ENCODE results near the gene TRAF3. TPM values are rescaled to one million over a fixed set of nuclear protein-coding genes. Genes with fewer than 3 reads are reported as not detected.
A peak's percentile ranks its signal among the peaks of the same experiment; 100 is the strongest.

The TRAF3 gene, protein sequence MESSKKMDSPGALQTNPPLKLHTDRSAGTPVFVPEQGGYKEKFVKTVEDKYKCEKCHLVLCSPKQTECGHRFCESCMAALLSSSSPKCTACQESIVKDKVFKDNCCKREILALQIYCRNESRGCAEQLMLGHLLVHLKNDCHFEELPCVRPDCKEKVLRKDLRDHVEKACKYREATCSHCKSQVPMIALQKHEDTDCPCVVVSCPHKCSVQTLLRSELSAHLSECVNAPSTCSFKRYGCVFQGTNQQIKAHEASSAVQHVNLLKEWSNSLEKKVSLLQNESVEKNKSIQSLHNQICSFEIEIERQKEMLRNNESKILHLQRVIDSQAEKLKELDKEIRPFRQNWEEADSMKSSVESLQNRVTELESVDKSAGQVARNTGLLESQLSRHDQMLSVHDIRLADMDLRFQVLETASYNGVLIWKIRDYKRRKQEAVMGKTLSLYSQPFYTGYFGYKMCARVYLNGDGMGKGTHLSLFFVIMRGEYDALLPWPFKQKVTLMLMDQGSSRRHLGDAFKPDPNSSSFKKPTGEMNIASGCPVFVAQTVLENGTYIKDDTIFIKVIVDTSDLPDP
- 35.3 TPM for polyA plus RNA-seq

DNA sequence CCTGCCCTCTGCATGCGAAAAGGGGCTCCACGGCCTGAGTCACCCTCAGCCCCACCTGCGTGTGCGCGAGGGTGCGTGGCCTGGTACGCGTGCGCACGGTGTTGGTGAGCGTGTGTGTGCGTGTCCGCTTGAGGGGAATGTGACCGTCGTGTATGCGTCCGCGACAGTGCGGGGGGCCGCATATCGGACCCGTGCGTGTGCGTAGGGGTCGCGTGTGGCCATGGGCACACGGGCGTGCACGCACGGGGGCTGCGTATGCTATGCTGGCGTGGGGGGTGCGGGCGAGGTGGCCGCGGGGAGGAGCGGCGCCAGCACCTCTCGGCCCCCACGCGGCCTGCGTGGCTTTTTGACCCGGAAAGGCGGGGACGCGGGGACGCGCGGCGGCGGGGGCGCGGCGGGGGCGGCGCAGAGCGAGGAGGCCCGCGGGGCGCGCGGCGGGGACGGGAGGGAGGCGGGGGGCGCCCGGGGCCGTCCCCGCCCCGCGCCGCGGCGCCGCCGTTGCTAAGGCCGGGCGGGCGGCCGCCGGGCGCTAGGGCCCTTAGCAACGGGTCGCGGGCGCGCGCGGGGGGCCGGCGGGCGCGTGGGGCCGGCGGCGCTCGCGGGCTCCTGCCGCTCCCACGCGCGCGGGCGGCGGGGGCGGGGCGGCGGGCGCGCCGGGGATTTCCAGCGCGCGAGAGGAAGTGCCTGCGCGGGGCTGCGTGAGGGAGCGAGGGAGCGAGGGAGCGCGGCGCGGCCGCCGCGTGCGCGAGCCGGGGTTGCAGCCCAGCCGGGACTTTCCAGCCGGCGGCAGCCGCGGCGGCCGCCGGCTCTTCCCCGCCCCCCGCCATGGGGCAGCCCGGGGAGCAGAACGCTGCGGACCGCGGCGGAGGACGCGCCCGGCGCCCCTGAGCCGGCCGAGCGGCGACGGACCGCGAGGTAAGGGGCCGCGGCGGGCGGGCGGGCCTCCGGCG, at the start of gene TRAF3:
TRAF3 (plus strand) TSS at position 689 of the 950 bp plus-strand sequence. CDS start 92,753 bp downstream, outside the sequence.
- Mint-ChIP-seq H3K27me3 (peaks cover 4% of the 10 kb centered on the region), H3K27ac (peak within 1 kb of the TSS; percentile 95 to 99 (median 97)), H3K36me3 (peaks cover 5% of the 10 kb centered on the region), H3K4me3 (peak within 1 kb of the TSS; percentile 90 to 99 (median 93)), H3K4me1 (peaks cover 43 to 58% (median 46%) of the 10 kb centered on the region in 3 donors), H3K9me3 (peaks cover 0 to 1% (median 0%) of the 10 kb centered on the region in 3 donors)

DNA sequence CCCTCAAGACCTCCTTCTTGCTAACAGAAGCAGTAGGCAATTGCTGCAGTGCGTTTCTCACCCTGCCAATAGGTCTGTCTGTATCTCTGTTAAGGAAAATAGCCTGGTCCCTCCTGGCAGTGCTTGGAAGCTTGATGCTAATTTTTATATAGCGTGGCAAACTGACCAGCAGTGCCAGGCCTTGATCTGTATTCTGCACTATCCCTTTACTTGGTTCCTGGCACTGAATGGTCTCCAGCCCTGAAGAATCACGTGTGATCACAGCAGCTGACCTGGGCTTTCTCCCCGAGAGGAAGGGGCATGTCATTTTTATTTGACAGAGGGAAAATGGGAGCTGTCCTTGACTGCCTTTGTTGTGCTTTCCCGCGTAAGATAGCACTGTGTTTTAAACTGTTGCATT, 48.7 kb upstream of the TRAF3 start:
- Mint-ChIP-seq H3K27ac (no peak overlapping the region), H3K9me3 (no peaks in the 10 kb centered on the region), H3K4me3 (no peak overlapping the region), H3K4me1 (no peaks in the 10 kb centered on the region), H3K27me3 (no peaks in the 10 kb centered on the region), H3K36me3 (peaks cover 13% of the 10 kb centered on the region)

DNA sequence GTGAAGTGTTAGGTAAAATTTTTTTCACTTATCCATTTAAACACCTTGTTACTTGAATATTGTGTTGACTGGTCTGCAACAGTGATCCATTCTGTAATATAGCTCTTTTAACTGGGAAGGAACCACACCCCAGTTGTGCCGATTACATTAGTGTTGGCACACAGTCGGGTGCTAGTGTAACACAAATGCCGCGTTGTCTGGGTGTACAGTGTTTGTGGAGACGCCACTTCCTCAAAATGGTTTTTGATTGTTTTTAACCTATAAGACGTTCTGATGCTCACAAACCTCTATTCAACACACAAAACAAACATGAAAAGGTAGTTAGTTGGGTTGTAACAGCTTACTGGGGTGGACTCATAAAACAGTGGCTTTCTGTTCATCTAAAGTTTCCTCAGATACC, 48.0 kb upstream of the TRAF3 start:
- no peak overlapping the region for H3K27ac Mint-ChIP-seq
- H3K4me1 Mint-ChIP-seq = no peaks in the 10 kb centered on the region
- no peak overlapping the region for H3K4me3 Mint-ChIP-seq
- no peaks in the 10 kb centered on the region for H3K9me3 Mint-ChIP-seq
- H3K27me3 Mint-ChIP-seq = no peaks in the 10 kb centered on the region
- peaks cover 13% of the 10 kb centered on the region for H3K36me3 Mint-ChIP-seq

DNA sequence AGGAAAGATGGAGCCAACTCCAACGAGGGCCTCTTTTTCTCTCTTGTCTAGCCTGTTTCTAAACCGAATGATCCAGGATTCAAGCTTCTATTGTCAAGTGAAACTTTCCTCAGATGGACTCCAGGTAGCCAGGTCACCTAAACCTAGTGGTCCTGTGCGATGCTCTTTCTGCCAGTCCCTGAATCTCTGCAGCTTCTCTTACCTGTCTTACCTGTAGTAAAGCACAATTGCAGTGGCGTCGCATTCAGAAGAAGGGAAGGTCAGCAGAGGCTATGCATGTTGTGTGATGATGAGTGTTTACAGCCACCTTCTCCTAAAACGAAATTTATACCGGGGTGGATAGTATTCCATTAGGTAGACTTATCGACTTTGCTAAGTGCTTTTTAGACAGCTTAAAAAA, 47.4 kb upstream of the TRAF3 start:
- Mint-ChIP-seq H3K9me3 (no peaks in the 10 kb centered on the region), H3K27ac (no peak overlapping the region), H3K27me3 (no peaks in the 10 kb centered on the region), H3K4me3 (no peak overlapping the region), H3K36me3 (peaks cover 12% of the 10 kb centered on the region), H3K4me1 (no peaks in the 10 kb centered on the region)

DNA sequence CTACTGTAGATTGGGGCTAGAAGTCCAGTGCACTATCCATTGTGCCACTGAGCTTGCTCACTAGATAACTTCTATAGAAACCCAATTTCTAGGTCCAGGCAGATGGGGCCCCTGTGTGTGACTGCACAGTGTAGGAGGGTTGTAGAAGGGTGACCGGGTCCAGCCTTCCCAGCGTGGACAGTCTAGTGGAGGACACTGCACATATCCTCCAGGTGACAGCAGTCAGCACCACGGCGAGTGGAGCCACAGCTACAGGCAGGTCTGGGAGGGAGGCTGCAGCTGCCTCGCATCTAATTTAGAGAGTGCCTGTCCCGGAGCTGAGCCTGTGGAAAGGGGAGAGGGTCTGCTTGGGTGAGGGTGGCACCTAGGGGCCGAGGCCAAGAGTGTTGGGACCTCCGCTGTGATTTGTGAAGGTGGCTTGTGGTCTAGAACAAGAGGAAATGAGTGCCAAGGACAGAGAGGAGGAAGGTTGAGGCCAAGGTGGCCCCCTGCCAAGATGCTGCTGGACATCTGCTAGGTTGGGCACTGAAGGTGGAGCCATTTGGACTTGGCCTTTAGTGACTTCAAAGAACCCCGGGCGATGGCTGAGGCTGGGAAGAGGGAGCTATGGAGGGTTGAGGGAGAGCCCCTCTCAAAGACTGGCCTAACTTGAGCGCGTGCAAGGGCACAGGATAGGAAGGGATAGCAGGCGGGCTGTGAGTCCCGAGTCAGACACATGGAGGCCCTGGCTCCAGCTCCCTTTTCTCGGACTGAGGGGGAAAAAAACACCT, 46.0 kb upstream of the TRAF3 start:
- no peaks in the 10 kb centered on the region for H3K4me1 Mint-ChIP-seq

DNA sequence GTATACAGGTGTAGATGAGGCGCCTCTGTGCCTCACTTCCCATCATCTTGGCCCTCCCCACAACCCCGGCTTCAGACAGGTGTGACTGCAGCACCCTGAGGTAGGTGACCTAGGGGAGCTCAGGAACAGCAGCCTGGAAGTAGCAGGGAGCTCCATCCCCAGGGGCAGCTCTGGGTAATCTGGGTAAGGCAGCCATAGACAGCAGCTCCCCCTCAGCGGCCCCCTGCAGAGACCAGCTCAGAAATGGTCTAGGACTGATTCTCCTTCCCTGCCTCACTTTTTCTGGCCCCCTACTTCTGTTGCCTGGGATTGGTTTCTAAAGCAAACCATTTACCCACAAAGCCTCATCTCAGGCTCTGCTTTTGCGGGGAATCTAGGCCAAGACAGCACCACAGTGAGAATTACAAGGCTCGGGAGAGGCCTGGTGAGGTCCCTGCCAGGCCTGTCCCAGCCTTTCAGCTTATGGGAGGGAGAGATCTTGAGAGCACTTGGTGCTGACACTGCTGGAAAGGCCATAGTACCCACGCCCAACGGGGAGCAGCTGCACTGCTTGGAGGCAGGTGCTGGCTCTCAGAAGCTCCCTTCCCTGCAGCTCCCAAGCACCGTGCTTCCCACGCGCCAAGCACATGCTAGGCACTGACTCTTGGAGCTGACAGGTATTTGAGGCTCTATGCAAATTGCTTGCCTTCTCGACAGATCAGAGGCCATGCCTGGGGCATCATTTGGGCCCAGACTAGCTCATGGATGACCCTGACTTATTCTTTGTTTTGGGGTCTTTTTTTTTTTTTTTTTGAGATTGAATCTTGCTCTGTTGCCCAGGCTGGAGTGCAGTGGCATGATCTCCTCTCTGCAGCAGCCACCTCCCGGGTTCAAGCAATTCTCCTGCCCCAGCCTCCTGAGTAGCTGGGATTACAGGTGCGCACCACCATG, 45.1 kb upstream of the TRAF3 start:
- H3K9me3 Mint-ChIP-seq = no peaks in the 10 kb centered on the region
- H3K27ac Mint-ChIP-seq = no peak overlapping the region
- peaks cover 8% of the 10 kb centered on the region for H3K36me3 Mint-ChIP-seq
- H3K4me1 Mint-ChIP-seq = no peaks in the 10 kb centered on the region
- no peaks in the 10 kb centered on the region for H3K27me3 Mint-ChIP-seq
- no peak overlapping the region for H3K4me3 Mint-ChIP-seq

More for the DNA sequence above, 46.0 kb upstream of the TRAF3 start:
- H3K27me3 Mint-ChIP-seq = no peaks in the 10 kb centered on the region
- no peaks in the 10 kb centered on the region for H3K9me3 Mint-ChIP-seq
- peak overlapping the region in 2 of 3 donors; percentile 46 to 96 for H3K27ac Mint-ChIP-seq
- H3K36me3 Mint-ChIP-seq = peaks cover 8% of the 10 kb centered on the region
- H3K4me3 Mint-ChIP-seq = peak overlapping the region in 1 of 4 donors; percentile 58

DNA sequence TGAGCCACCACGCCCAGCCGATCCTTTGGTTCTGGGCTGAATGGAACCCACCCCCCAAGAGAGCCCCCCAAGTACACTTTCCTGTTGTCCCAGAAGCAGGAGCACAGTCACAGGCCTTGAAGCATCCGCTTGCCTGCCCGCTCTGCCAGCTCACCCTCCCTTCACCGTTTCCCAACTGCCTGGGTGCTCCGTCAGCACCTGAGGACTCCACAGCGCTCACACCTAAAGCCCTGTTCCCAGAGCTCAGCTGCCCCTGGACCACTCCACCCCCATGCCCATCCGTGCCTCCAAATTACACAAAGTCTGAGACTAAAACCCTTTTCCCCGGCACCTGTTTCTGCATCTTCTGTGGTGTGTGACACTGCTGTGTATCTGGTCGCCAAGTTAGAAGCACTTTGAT, 44.3 kb upstream of the TRAF3 start:
- no peaks in the 10 kb centered on the region for H3K27me3 Mint-ChIP-seq
- H3K4me1 Mint-ChIP-seq = no peaks in the 10 kb centered on the region
- no peaks in the 10 kb centered on the region for H3K9me3 Mint-ChIP-seq
- H3K27ac Mint-ChIP-seq = peak overlapping the region in 1 of 3 donors; percentile 69
- H3K4me3 Mint-ChIP-seq = no peak overlapping the region
- H3K36me3 Mint-ChIP-seq = peaks cover 7% of the 10 kb centered on the region

DNA sequence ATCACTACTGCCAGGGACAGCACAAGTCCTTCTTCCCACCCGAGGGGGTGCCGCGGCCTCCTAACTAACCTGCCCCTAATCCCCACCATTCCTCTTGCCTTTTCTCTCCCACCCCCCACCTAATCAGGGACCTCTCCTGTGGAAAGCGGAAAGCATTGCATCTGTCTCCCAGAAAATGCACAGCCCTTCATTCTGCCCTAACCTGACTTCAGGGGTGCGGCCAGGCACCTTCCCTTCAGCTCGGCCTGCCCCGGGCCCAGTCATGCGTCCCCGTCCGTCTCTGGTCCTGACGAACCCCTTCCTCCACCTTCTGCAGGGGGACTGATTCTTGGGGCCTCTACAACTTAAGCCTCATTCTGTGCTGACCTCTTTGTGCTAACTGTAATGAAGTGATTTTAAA, 43.9 kb upstream of the TRAF3 start:
- Mint-ChIP-seq H3K36me3 (peaks cover 6% of the 10 kb centered on the region), H3K27ac (peak overlapping the region in 1 of 3 donors; percentile 69), H3K4me1 (no peaks in the 10 kb centered on the region)

DNA sequence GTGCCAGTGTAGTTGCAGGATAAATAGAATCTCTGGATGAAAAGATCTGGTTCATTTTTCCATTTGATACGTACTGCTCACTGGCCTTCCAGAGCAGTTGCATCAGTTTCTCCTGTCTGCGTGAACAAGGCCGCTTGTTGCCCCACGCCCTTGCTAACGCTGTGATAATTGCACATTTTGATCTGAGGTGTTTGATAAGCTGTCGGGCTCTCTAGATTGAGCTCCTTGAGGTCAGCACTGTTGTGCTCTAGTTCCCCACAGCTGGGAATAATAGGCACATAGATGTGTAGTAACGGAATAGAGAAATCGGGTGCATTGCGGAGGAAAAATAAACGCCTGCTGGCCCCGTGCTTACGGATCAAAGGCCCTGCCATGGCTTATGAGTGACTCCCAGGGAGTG, 42.8 kb upstream of the TRAF3 start:
- no peaks in the 10 kb centered on the region for H3K9me3 Mint-ChIP-seq
- no peak overlapping the region for H3K4me3 Mint-ChIP-seq
- no peaks in the 10 kb centered on the region for H3K27me3 Mint-ChIP-seq
- no peaks in the 10 kb centered on the region for H3K4me1 Mint-ChIP-seq
- H3K27ac Mint-ChIP-seq = no peak overlapping the region
- peaks cover 6% of the 10 kb centered on the region for H3K36me3 Mint-ChIP-seq

More for the DNA sequence above, 43.9 kb upstream of the TRAF3 start:
- Mint-ChIP-seq H3K4me3 (no peak overlapping the region), H3K9me3 (no peaks in the 10 kb centered on the region), H3K27me3 (no peaks in the 10 kb centered on the region)

DNA sequence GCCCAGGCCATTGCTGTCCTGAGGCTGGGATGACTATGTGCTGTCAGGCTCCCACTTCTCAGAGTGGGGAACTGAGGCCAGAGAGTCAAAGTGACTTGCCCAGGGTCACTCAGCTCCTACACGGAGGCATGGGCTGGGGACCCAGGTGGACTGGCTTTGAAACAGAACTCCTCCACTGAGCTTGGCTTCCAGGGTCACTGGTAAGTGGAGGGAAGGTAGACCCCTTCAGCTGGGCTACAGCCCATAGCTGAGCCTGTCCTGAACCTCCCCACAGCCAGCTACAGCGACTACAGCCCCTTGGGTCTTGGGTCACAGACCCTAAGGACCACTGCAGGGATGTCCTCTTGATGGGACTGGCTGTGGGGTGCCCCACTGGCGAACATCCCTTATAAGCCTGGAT, 40.3 kb upstream of the TRAF3 start:
- H3K27ac Mint-ChIP-seq = no peak overlapping the region
- peaks cover 8% of the 10 kb centered on the region for H3K36me3 Mint-ChIP-seq
- no peaks in the 10 kb centered on the region for H3K27me3 Mint-ChIP-seq
- peaks cover 0 to 2% (median 0%) of the 10 kb centered on the region in 3 donors for H3K9me3 Mint-ChIP-seq
- no peaks in the 10 kb centered on the region for H3K4me1 Mint-ChIP-seq
- H3K4me3 Mint-ChIP-seq = no peak overlapping the region

DNA sequence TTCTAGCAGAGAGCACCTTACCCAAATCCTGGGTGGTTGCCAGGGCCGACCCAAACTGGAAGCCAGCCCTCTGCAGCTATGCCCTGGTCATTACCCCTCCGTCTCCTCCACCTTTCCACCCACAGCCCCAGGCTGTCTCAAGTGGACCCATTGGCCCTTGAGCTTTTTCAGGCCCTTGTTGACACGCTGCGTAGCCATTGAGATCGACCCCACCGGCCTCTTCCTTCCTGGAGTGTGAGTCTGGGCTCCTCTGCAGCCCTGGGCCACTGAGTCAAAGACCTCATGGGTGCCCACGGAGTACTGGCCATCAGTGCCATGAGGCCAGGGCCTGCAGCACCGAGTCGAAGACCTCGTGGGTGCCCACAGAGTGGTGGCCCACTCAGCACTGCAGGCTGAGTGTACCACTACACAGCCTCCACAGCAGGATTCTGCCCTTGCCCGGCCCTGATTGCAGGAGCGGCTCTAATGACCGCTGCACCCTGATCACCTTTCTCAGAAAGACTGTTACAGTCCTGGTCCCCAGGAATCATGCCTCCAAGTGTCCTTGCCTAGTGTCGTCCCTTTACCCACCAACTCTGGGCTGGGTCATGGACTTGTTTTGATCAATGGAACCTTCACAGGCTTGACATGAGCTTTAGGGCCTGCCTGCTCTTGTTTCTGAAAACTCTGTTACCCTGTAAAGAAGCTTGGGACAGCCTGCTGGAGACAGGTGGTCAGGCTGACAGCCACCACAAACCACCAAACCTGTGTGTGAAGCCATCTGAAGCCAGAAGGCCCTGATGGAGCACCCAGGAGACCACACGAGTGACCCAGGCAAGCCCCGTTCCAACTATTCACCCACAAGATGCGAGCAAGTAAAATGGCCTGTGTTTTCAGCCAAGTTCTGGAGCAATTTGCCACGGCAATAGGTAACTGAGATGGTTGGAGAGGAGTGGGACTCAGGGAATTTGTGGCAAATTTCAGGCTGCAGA, 39.6 kb upstream of the TRAF3 start:
- no peak overlapping the region for H3K27ac Mint-ChIP-seq
- no peaks in the 10 kb centered on the region for H3K27me3 Mint-ChIP-seq
- no peak overlapping the region for H3K4me3 Mint-ChIP-seq
- H3K36me3 Mint-ChIP-seq = peaks cover 8% of the 10 kb centered on the region
- peaks cover 0 to 2% (median 0%) of the 10 kb centered on the region in 3 donors for H3K9me3 Mint-ChIP-seq
- no peaks in the 10 kb centered on the region for H3K4me1 Mint-ChIP-seq

DNA sequence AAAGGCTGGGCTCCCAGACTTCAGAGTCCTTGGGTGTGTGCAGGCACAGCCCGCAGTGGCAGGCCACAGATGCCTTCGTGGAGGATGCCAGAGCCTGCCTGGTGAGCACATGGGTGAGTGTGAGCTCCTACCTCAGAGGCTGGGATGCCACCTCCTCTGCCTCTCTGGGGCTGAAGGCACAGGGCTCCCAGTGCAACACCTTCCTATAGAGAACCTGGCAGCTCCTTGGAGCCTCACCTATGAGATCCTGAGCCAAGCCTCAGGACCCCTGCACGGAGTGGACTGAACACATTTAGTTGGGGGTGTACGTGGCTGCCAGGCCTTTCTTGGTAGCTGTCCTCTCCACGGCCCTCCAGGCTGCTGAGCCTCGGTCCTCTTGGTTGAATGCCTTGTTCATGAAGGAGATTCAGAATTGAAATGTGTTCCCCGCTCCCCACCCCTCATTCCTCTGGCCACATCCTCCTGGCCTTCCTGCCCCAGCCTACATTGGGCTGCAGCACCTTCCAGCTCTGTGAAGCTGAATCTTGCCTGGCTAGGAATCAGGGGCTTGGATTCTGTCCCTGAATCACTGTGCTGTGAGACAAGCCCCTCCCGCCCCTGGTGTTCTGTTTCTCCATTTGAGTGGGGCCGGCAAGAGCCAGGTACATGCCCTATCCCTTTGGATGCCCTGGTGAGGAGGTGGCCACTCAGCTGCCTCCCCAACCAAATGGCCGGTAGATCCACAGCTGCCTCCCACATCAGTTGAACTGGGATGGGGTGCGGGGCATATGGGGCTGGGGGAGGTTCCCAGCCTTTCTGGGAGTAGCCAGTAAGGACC, 38.7 kb upstream of the TRAF3 start:
- H3K36me3 Mint-ChIP-seq = peaks cover 6% of the 10 kb centered on the region
- H3K4me1 Mint-ChIP-seq = no peaks in the 10 kb centered on the region
- H3K27ac Mint-ChIP-seq = no peak overlapping the region
- no peak overlapping the region for H3K4me3 Mint-ChIP-seq
- H3K9me3 Mint-ChIP-seq = peaks cover 0 to 4% (median 0%) of the 10 kb centered on the region in 3 donors
- no peaks in the 10 kb centered on the region for H3K27me3 Mint-ChIP-seq

Measured in IgD-negative memory B cell (primary cell).